Mesothelial cell of epicardium (in vitro differentiated cells): ENCODE results near the gene CXXC5. TPM values are rescaled to one million over a fixed set of nuclear protein-coding genes. Genes with fewer than 3 reads are reported as not detected.

Experiments
- DNase-seq, 2 experiments: peaks; one replicate each; pipeline ENCODE4 v3.0.0; 2021; ENCODE audit warnings: low spot score in 2 of 2; ENCODE audit not compliant: unreplicated experiment in 2 of 2
- H3K27ac Mint-ChIP-seq: 2 replicates; pipeline ENCODE4 v1.8.0; 2021; ENCODE audit warnings: mixed read lengths
- H3K27me3 Mint-ChIP-seq: 2 replicates; pipeline ENCODE4 v1.8.0; 2021; ENCODE audit warnings: low read depth, mixed read lengths
- H3K36me3 Mint-ChIP-seq: 2 replicates; pipeline ENCODE4 v1.8.0; 2021; ENCODE audit warnings: mixed read lengths
- H3K4me1 Mint-ChIP-seq: 2 replicates; pipeline ENCODE4 v1.8.0; 2021; ENCODE audit warnings: mixed read lengths
- H3K4me3 Mint-ChIP-seq: 2 replicates; pipeline ENCODE4 v1.8.0; 2021; ENCODE audit warnings: mild to moderate bottlenecking, moderate library complexity, mixed read lengths
- H3K9me3 Mint-ChIP-seq: 2 replicates; pipeline ENCODE4 v1.8.0; 2021; ENCODE audit warnings: mixed read lengths
- CTCF ChIP-seq: fragments of 200-600 bp; sonication (generic); IDR thresholded peaks from one replicate; pipeline ENCODE4 v1.5.0; 2021; ENCODE audit warnings: antibody characterized with exemption; ENCODE audit not compliant: unreplicated experiment
- total RNA-seq: library from RNA; stranded (reverse); gene quantifications from 3 replicates; pipeline ENCODE4 v1.2.1, GENCODE V29; 2021

The CXXC5 gene
- total RNA-seq, 1 donor from 2014 or later = 37.4 TPM

GRCh38 chr5:139651043-139651834 lies 3.1 kb downstream of the CXXC5 start:
- Mint-ChIP-seq H3K27me3 (peaks cover 14% of the 10 kb centered on the region), H3K36me3 (no peaks in the 10 kb centered on the region), H3K9me3 (no peaks in the 10 kb centered on the region), H3K4me1 (peaks cover 75% of the 10 kb centered on the region), H3K4me3 (peak overlapping the region; percentile 95), H3K27ac (peak overlapping the region; percentile 92)
- no peak for TF ChIP-seq CTCF
- no peak for DNase-seq

GRCh38 chr5:139651853-139652787 lies 4.0 kb downstream of the CXXC5 start:
- no peak for TF ChIP-seq CTCF
- Mint-ChIP-seq H3K27me3 (peaks cover 6% of the 10 kb centered on the region), H3K4me3 (peak overlapping the region; percentile 53), H3K27ac (peak overlapping the region; percentile 92), H3K9me3 (no peaks in the 10 kb centered on the region), H3K4me1 (peaks cover 72% of the 10 kb centered on the region), H3K36me3 (no peaks in the 10 kb centered on the region)
- DNase-seq = no peak

- Mint-ChIP-seq H3K4me3 (peak overlapping the region; percentile 22), H3K9me3 (no peaks in the 10 kb centered on the region), H3K36me3 (no peaks in the 10 kb centered on the region), H3K27ac (peak overlapping the region; percentile 92), H3K27me3 (peaks cover 3% of the 10 kb centered on the region), H3K4me1 (peaks cover 73% of the 10 kb centered on the region)
- no peak for DNase-seq
- TF ChIP-seq CTCF = no peak
These were observed 4.7 kb downstream of the CXXC5 start for GRCh38 chr5:139652788-139653241.

- no peak for DNase-seq
- no peak overlapping the region for H3K4me3 Mint-ChIP-seq
- H3K4me1 Mint-ChIP-seq = peaks cover 79% of the 10 kb centered on the region
- peaks cover 3% of the 10 kb centered on the region for H3K27me3 Mint-ChIP-seq
- H3K27ac Mint-ChIP-seq = peak overlapping the region; percentile 92
- no peaks in the 10 kb centered on the region for H3K36me3 Mint-ChIP-seq
- no peaks in the 10 kb centered on the region for H3K9me3 Mint-ChIP-seq
- no peak for TF ChIP-seq CTCF
These were observed 5.5 kb downstream of the CXXC5 start for GRCh38 chr5:139653616-139654015.

- no peak for DNase-seq
- TF ChIP-seq CTCF = no peak
- H3K4me1 Mint-ChIP-seq = peaks cover 88% of the 10 kb centered on the region
- peak overlapping the region; percentile 92 for H3K27ac Mint-ChIP-seq
- no peaks in the 10 kb centered on the region for H3K36me3 Mint-ChIP-seq
- H3K27me3 Mint-ChIP-seq = peaks cover 3% of the 10 kb centered on the region
- H3K9me3 Mint-ChIP-seq = no peaks in the 10 kb centered on the region
- H3K4me3 Mint-ChIP-seq = no peak overlapping the region
These were observed 6.3 kb downstream of the CXXC5 start for GRCh38 chr5:139654464-139654863.
